ENCODE results near the gene IMPDH2. TPM values are rescaled to one million over a fixed set of nuclear protein-coding genes. Genes with fewer than 3 reads are reported as not detected.

IMPDH2 gene
- total and polyA plus RNA-seq, 2 of the 8 experiments (the other 6 are each of a cell fraction or from before 2014, with no cell fraction given), result 374 to 409 TPM

GRCh38 chr3:49076116-49076515, 46.9 kb upstream of the IMPDH2 start (continued):
- TF ChIP-seq EP300 (IDR thresholded peaks at IDR 0.05; ENCODE audit: borderline replicate concordance in 1 of 2, low read depth in 2 of 2, low read length in 2 of 2) (no peak), TAF7 (optimal IDR thresholded peaks at IDR 0.05; ENCODE audit: borderline replicate concordance, low read depth, low read length) (no peak), SUZ12 (IDR thresholded peaks at IDR 0.05; ENCODE audit: low read length) (no peak), KDM1A (IDR thresholded peaks at IDR 0.05; ENCODE audit: borderline replicate concordance, low read length) (no peak), SP2 (IDR thresholded peaks at IDR 0.05; ENCODE audit: low read length) (no peak), JUN (IDR thresholded peaks at IDR 0.05; ENCODE audit: low read depth, low read length) (no peak), SAP30 (IDR thresholded peaks at IDR 0.05; ENCODE audit: insufficient read depth, insufficient replicate concordance, low read length) (no peak), ATF2 (IDR thresholded peaks at IDR 0.05; ENCODE audit: low read length) (no peak), SRF (IDR thresholded peaks at IDR 0.05; ENCODE audit: low read depth, low read length) (no peak)

All from H1 (cell line).